GM18526 (cell line): Measurements from ENCODE around the gene KAT14.

ENCODE experiments used
- POLR2A ChIP-seq: IDR thresholded peaks from 3 replicates; pipeline ENCODE4 v1.6.1; 2011; ENCODE audit not compliant: insufficient read length; ENCODE audit errors: extremely low read depth

Gene KAT14

DNA sequence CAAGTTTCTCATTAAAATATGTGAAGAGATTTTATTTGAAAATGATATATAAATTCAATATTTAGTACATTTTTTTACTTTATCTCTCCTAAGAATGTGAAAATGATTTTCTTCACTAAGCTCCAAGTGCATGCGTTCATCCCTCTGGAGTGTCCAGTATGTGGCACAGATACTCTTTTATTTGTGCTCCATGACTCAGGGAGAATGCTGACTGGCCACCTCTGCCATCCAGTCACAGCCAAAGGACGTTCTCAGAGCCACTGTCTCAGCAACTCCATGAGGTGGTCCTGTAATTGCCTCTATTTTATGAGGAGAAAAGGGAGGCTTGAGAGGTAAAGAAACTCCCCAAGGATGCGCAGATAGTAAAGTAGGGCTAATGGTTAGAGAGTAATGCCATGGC, 58.3 kb downstream of the KAT14 start:
- no peak for TF ChIP-seq POLR2A

- TF ChIP-seq POLR2A: no peak
Measured at GRCh38 chr20:18197382-18198070, 59.9 kb downstream of the KAT14 start.

GRCh38 chr20:18202966-18203365, 65.3 kb downstream of the KAT14 start:
- TF ChIP-seq POLR2A: no peak

DNA sequence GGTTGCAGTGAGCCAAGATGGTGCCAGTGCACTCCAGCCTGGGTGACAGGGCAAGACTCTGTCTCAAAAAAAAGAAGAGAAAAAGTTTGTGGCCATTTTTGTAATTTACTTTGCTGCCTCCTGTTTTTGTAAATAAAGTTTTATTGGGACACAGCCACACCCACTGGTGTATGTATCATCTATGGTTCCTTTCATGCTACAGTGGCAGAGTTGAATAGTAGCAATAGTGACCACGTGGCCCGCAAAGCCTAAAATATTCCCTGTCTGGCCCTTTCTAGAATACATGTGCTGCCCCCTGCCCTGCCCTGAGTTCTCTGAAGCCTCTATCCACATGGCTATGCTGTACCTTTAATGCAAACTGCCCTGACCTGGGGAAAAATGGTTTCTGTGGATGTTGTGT, 75.3 kb downstream of the KAT14 start:
- no peak for TF ChIP-seq POLR2A

DNA sequence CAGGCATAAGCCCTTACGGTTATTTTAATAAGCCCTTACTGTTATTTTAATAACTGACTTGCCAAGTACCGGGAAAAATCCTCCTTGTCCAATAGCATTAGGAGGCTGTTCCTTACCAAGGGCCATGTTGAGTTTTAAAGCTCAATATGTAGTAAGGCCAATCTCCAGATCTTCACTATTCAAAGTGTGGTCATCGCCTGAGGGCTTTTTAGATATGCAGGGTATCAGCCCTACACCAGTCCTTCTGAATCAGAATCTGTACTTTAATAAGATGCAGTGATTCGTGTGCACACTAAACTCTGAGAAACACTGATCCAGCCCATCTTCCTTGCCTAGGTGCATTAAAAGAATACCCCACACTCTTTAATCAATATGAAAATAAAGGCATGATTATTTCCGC, 77.9 kb downstream of the KAT14 start:
- no peak for TF ChIP-seq POLR2A

DNA sequence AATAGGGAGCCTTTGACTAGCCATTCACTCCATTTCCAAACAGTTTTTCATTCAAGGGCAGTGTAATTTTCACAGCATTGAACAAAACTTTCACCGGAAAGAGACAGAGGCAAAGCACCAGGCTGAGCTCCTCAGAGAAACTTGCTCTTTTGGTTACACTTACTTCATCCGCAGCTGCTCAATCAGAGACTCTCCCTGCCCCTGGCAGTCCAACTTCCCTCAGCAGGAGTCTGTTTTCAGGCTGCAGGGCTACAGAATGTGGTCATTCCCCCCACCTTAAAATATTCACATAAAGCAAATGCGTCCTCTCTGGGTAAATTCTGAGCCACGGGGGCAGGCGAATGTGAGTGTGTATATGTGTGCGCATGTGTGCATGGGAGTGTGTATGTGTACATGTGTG, 80.6 kb downstream of the KAT14 start:
- TF ChIP-seq POLR2A: no peak

DNA sequence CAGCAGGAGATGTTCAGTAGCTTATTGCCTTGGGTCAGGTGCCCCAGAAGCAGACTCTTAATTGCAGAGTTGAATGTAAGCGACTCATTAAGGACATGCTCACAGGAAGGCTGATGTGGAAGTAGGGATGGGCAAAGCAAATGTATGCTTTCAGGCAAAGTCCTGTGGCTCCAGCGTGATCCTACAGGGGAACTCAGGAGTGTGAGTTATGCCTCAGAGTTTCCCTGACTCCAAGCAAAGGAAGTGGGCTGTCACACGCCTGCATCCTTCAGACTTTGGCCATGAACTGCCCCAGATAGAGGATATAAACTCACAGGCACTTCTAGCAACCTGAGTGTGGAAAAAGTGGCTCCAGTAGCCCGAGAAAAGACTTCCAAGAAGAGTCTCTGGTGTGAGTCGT, 85.7 kb downstream of the KAT14 start:
- no peak for TF ChIP-seq POLR2A

DNA sequence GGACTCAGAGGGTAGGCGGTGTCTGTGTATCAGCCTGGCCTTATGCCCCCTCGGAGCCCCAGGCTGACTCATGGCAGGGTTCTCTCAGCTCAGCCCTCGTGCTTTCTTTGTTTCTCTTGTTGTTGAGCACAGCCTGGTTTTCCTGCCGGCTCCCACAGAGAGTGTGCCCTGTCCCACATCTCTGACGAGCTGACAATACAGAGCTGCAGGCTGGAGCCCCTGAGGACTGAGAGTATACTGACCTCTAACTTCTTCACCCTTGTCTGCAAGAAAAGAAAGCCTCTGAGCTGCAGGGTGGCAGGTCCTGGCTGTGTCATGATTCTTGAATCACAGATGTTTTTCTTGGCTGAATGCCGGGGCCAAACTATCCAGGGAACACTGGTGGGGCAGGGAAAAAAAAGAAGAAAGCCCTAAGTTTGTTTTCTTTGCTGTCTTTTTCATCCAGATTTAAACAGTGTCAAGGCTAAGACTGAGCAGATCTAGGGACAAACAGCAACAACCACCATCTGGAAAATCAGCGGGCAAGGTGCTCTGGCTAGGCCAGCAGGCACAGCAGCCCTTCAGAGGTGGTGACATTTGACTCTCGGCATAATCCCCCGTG, 87.4 kb downstream of the KAT14 start:
- no peak for TF ChIP-seq POLR2A

GRCh38 chr20:18225632-18226031, 88.0 kb downstream of the KAT14 start:
- no peak for TF ChIP-seq POLR2A

GRCh38 chr20:18233408-18233943, 95.8 kb downstream of the KAT14 start:
- no peak for TF ChIP-seq POLR2A
